Fibroblast of upper back skin (primary cell): ENCODE measurements around the gene PLCE1.

Experiments used
- DNase-seq: peaks from one replicate; pipeline ENCODE4 v3.0.0-alpha.2; 2013

Gene PLCE1

DNA sequence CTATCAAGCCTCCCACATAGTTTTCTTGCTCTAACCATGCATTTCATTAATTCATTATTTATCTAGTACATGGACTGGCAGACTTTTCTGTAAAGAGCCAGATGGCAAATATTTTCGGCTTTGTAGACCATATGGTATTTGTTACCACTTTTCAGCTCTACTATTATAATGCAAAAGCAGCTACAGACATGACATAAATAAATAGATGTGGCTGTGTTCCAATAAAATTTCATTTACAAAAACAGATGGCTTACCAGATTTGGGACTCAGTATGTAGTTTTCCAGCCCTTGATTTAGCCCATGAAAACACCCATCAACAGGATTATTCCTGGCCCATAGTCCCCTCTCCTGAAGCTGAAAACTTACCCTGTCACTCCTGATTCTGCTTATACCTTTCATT is 32.1 kb downstream of the PLCE1 start:
- no peak for DNase-seq

GRCh38 chr10:94027197-94027596 is 33.5 kb downstream of the PLCE1 start:
- DNase-seq: no peak

GRCh38 chr10:94029955-94030354 is 36.2 kb downstream of the PLCE1 start:
- DNase-seq: no peak

GRCh38 chr10:94035982-94036765 is 42.4 kb downstream of the PLCE1 start:
- no peak for DNase-seq

DNA sequence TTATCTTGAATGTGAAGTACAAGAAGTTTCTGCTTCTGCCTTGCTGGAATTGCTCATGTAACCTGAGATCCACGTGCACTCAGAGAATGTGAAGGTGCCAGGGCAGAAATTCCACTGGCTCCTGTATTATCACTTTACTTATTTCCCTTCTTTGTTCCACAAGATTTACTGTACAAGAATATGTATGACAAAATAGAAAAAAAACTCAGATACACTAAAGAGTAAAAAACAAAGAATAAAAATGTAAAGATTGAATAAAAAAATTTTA is 43.0 kb downstream of the PLCE1 start:
- no peak for DNase-seq

DNA sequence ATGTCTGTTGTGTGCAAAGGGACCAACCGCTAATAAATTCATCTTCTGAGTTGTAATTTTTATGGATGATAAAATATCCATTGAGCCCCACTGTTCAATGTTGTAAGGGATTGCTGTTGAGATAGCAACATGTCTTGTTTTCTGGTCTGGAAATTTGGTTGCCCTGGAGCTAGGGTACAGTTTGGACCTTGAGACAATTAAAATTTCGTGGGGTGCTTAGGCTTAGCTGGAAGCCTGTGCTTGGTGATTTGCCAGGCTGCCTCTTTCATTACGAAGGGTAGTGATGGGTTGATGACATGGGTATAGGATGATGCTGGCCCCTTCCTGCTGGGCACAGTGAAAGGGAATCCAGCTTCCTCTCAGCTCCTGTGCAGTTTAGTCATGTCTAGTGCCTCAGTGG is 43.6 kb downstream of the PLCE1 start:
- no peak for DNase-seq

DNA sequence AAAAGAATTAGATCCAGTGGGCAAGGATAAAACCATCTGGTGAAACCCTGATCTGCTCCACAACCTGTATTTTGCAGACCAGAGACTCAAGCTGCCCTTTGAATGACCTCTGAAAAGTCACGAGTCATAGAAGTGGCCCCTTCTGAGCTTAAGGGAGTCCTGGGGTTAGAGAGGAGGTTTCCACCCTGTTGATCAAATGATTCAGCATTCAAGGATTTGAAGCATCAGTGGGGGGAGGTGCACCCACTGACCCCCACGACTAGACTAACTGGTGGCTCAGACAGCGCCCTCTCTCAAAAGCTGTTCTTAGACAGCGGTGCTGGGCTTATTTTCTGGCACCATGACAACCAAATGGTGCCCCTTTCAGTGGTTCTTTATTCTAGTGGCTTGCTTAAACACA is 44.3 kb downstream of the PLCE1 start:
- peak; percentile 74 for DNase-seq

DNA sequence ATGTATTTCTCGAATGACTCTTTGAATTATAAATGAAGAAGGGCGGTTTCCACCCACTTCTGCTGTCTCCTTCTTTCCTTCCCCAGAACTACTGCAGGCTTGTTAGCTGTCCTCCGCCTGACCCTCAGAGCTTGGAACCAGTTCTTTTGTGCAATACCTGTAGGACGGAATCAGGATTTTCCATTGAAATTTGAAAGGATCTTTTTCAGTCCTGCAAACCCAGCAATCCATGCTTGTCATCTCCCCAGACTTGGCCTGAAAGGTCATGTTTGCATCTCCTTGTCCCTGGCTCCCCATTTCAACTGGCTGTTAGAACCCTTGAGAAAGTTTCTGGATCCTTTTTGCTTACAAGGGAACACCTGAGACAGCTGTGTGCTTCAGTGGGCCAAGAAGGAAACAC is 47.5 kb downstream of the PLCE1 start:
- no peak for DNase-seq

DNA sequence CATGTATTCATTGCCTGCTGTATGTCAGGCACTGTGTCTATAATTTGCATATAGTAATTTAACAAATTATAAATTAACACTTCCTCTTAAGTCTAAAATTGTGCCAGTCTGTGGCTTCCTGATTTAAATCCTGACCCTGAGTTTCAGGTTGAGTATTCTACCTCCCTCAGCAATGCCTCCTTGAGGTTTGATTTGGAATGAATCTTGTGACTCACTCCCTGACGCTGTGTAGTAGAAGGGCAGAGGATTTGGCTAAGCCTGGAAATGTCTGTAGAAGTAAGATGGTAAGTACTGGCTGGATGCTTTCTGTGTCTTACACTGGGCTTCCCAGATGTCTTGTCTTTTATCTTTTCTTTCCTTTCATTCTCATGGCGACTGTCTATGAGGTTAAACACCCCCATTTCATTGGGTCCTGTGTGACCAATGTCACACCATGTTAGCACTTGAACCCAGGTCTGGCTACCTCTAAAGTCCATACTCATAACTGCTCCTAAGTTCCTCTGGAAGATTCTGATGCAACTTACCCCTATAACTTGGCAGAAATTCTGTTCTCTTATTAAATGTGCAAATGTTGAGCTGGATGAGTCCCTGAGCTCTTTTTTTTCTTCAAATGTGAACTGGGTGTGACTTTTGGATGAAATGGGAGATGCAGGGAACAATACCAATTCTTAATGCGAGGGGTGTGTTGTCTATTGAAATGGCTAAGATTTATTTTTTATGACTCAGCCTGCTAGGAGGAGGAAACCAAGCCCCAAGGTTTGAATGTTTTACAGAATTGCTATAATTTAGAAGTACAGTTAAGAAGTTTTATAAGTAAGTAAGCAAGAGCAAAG is 48.5 kb downstream of the PLCE1 start:
- DNase-seq: peak; percentile 84

- DNase-seq: no peak
Observed at GRCh38 chr10:94042834-94043175, 49.1 kb downstream of the PLCE1 start.
